Measurements from ENCODE around the gene ICOS. TPM values are rescaled to one million over a fixed set of nuclear protein-coding genes. Genes with fewer than 3 reads are reported as not detected.
"Not testable (repeated sequence)": the region's sequence is repeated elsewhere in the genome, so short reads cannot be mapped to it uniquely, and the experiment has no call there.

ICOS gene
- total RNA-seq, 2 donors from 2014 or later, result not detected

GRCh38 chr2:203983064-203983715 is 46.6 kb downstream of the ICOS start:
- H3K9me3 ChIP-seq, result no peaks in the 10 kb centered on the region
- H3K27me3 ChIP-seq, result no peaks in the 10 kb centered on the region
- no peak for DNase-seq (ENCODE audit: low spot score)
- H3K36me3 ChIP-seq, result no peaks in the 10 kb centered on the region
- no peaks in the 10 kb centered on the region for H3K4me1 ChIP-seq
- H3K27ac ChIP-seq, result no peak overlapping the region
- no peak overlapping the region for H3K4me3 ChIP-seq
- TF ChIP-seq, protein P1, sequence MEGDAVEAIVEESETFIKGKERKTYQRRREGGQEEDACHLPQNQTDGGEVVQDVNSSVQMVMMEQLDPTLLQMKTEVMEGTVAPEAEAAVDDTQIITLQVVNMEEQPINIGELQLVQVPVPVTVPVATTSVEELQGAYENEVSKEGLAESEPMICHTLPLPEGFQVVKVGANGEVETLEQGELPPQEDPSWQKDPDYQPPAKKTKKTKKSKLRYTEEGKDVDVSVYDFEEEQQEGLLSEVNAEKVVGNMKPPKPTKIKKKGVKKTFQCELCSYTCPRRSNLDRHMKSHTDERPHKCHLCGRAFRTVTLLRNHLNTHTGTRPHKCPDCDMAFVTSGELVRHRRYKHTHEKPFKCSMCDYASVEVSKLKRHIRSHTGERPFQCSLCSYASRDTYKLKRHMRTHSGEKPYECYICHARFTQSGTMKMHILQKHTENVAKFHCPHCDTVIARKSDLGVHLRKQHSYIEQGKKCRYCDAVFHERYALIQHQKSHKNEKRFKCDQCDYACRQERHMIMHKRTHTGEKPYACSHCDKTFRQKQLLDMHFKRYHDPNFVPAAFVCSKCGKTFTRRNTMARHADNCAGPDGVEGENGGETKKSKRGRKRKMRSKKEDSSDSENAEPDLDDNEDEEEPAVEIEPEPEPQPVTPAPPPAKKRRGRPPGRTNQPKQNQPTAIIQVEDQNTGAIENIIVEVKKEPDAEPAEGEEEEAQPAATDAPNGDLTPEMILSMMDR (IDR thresholded peaks at IDR 0.05), result no peak

GRCh38 chr2:203985978-203986377 is 49.4 kb downstream of the ICOS start:
- not testable (repeated sequence) for DNase-seq (ENCODE audit: low spot score); H3K27me3 ChIP-seq; H3K36me3 ChIP-seq; H3K9me3 ChIP-seq; H3K4me1 ChIP-seq; H3K27ac ChIP-seq; H3K4me3 ChIP-seq

DNA sequence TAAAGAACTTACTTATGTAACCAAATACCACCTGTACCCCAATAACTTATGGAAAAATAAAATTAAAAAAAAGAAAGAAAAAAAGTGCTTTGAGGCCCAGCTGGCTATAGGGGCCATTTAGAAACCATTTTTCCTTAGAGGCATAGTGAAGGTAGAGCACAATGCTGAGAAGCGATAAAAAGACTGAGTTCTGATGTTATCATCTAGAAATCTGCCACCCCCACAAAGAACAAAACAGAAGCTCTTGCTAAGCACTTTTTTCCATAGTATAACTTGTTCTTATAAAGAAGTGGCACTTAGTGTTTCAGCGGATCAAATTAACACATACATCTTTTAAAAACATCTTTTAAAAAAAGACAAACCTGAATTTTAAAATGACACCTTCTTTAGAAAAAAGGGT is 51.4 kb downstream of the ICOS start:
- Histone ChIP-seq H3K9me3 (no peaks in the 10 kb centered on the region), H3K4me3 (no peak overlapping the region), H3K4me1 (no peaks in the 10 kb centered on the region), H3K27me3 (no peaks in the 10 kb centered on the region), H3K36me3 (no peaks in the 10 kb centered on the region), H3K27ac (no peak overlapping the region)
- DNase-seq (ENCODE audit: low spot score), result no peak
- TF ChIP-seq, protein P1 (IDR thresholded peaks at IDR 0.05), result no peak

DNA sequence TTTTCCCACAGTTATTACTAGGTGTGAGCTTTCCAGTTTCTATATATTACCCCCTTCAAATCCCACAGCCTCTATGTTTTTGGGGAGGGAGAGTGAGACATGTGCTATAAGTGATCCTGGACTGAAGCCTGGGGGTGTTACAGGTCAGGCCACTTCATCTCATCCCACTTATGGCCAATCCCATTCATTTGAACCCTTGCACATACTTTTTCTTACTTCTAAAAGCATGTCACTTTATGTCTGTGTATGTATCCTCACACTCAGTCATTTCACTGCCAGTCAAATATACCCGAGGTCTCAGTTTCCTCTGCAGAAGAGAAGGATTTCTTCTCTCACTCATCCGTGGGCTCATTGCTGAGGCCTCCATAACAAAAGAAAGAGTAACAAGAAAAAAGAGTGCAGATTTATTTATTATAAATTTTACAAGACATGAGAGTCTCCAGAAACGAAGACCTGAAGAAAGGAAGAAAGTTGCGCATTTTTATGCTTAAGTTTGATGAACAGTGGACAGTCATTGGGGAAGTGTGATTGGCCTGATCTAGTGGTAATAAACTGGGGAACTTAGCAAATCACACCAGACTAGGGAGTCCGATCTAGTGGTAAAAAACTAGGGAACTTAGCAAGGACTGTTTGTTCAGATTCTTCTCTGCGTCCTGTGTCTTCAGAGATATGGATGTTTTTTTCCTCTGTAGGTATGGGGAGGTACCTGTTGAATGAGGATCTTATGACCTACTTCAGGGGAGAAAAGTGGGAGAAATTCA is 52.1 kb downstream of the ICOS start:
- Histone ChIP-seq H3K4me3 (no peak overlapping the region), H3K4me1 (no peaks in the 10 kb centered on the region), H3K9me3 (no peaks in the 10 kb centered on the region), H3K27me3 (no peaks in the 10 kb centered on the region), H3K36me3 (no peaks in the 10 kb centered on the region), H3K27ac (no peak overlapping the region)
- no peak for DNase-seq (ENCODE audit: low spot score)
- TF ChIP-seq, protein P1 (IDR thresholded peaks at IDR 0.05), result no peak

DNA sequence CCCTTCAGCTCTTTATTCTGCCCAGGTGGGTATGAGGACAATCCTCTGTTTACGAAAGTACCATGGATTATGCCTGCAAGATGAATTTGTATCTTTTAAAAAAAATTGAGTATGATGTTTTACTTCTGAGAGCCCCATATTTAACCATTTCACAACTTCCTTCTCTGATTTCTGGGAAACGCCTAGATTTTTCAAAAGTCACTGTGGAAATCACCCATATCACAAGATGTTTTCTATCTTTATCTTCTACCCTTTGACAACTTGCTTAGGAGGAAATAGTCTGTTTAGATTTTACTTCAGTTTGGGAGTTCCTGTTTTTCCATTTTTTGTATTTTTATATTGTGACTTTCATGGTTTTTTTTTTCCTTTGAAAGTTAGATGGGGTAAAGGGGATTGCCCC is 53.0 kb downstream of the ICOS start:
- H3K36me3 ChIP-seq, result no peaks in the 10 kb centered on the region
- no peak overlapping the region for H3K27ac ChIP-seq
- TF ChIP-seq, protein P1 (IDR thresholded peaks at IDR 0.05), result no peak
- no peak for DNase-seq (ENCODE audit: low spot score)
- H3K9me3 ChIP-seq, result no peaks in the 10 kb centered on the region
- H3K4me3 ChIP-seq, result no peak overlapping the region
- no peaks in the 10 kb centered on the region for H3K4me1 ChIP-seq
- no peaks in the 10 kb centered on the region for H3K27me3 ChIP-seq

- no peak overlapping the region for H3K4me3 ChIP-seq
- H3K9me3 ChIP-seq, result no peaks in the 10 kb centered on the region
- TF ChIP-seq, protein P1 (IDR thresholded peaks at IDR 0.05), result no peak
- no peak overlapping the region for H3K27ac ChIP-seq
- H3K27me3 ChIP-seq, result no peaks in the 10 kb centered on the region
- no peaks in the 10 kb centered on the region for H3K4me1 ChIP-seq
- DNase-seq (ENCODE audit: low spot score), result no peak
- no peaks in the 10 kb centered on the region for H3K36me3 ChIP-seq
These were observed 55.9 kb downstream of the ICOS start for GRCh38 chr2:203992509-203992908.

Data from right atrium auricular region (tissue), 2 donors.